Activated CD4-positive, CD25-positive, alpha-beta regulatory T cell treated with anti-CD3 and anti-CD28 coated beads, Interleukin-2, amount 50 U/mL, for 72 hours (primary cell): ENCODE data around the gene ADCY4.
A peak's percentile ranks its signal among the peaks of the same experiment; 100 is the strongest.

ENCODE experiments used
- DNase-seq: peaks from one replicate; pipeline ENCODE4 v3.0.0; 2021

ADCY4 gene

GRCh38 chr14:24314377-24315193 lies 20.3 kb downstream of the ADCY4 start:
- DNase-seq, result no peak

- DNase-seq, result no peak
These were observed 21.0 kb downstream of the ADCY4 start for GRCh38 chr14:24313913-24314312.

- DNase-seq, result no peak
These were observed 21.9 kb downstream of the ADCY4 start for GRCh38 chr14:24312736-24313507.

GRCh38 chr14:24311837-24312615 lies 22.8 kb downstream of the ADCY4 start:
- DNase-seq, result no peak

GRCh38 chr14:24310646-24311604 lies 23.9 kb downstream of the ADCY4 start, which contains the start of gene LTB4R:
LTB4R (plus strand) TSS chr14:24311502; CDS start chr14:24315652, 4,150 bp downstream.
- peak; percentile 73 for DNase-seq

GRCh38 chr14:24310265-24310645 lies 24.6 kb downstream of the ADCY4 start:
- DNase-seq, result no peak

GRCh38 chr14:24309538-24310264 lies 25.2 kb downstream of the ADCY4 start, which contains the start of gene LTB4R2:
LTB4R2 (plus strand) TSS chr14:24310140; CDS start chr14:24310665, 525 bp downstream.
- no peak for DNase-seq

- DNase-seq, result no peak
These were observed 26.3 kb downstream of the ADCY4 start for GRCh38 chr14:24308342-24309124.

GRCh38 chr14:24307575-24308341 lies 27.1 kb downstream of the ADCY4 start, which contains the start of gene CIDEB:
CIDEB (minus strand) TSS chr14:24307977; CDS start chr14:24307858, 119 bp downstream.
- DNase-seq, result peak; percentile 53

GRCh38 chr14:24307156-24307574 lies 27.7 kb downstream of the ADCY4 start:
- no peak for DNase-seq

- no peak for DNase-seq
These were observed 30.9 kb downstream of the ADCY4 start for GRCh38 chr14:24304019-24304387.

- no peak for DNase-seq
These were observed 34.4 kb downstream of the ADCY4 start for GRCh38 chr14:24300326-24300980.

GRCh38 chr14:24299255-24300191 lies 35.3 kb downstream of the ADCY4 start, which contains the start of the genes DHRS1 and NOP9:
DHRS1 (minus strand) TSS chr14:24299780; CDS start chr14:24299106, 674 bp downstream.
NOP9 (plus strand) TSS chr14:24299850; CDS start chr14:24299955, 105 bp downstream.
- peak; percentile 95 for DNase-seq

- DNase-seq, result no peak
These were observed 36.0 kb downstream of the ADCY4 start for GRCh38 chr14:24298892-24299254.

GRCh38 chr14:24297190-24297964 lies 37.5 kb downstream of the ADCY4 start:
- DNase-seq, result no peak

- peak; percentile 60 for DNase-seq
These were observed 38.3 kb downstream of the ADCY4 start for GRCh38 chr14:24296341-24297157.
